Measurements from ENCODE around the gene KCNG1. TPM values are rescaled to one million over a fixed set of nuclear protein-coding genes. Genes with fewer than 3 reads are reported as not detected.

KCNG1 gene
- total and polyA plus RNA-seq, 9 donors, result 0.15 to 4.9 (median 1.1) TPM

DNA sequence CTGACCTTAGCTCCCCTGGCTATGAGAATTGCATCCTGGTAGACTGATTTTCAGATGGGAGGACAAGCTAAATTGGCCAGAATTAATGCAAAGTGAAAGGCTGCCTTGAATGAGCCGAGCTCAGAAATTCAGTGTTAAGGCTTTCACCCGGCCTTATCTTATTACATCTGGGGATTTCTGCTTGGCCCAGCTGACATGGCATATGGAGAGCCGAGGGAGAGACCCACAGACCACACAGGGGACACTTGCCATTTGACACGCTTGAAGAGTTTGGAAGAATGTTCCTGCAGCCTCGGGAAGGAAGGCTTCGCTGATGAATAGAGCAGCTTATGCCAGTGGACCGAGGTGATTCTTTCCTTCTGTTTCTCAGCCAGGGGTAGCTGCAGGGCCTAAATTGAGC lies 55.3 kb downstream of the KCNG1 start:
- Histone ChIP-seq H3K4me1 (ENCODE audit: insufficient read depth) (no peaks in the 10 kb centered on the region), H3K4me3 (no peak overlapping the region), H3K27me3 (no peaks in the 10 kb centered on the region), H3K36me3 (no peaks in the 10 kb centered on the region), H3K9me3 (no peaks in the 10 kb centered on the region), H3K27ac (no peak overlapping the region)
- TF ChIP-seq EP300 (IDR thresholded peaks at IDR 0.05) (no peak), POLR2A (IDR thresholded peaks at IDR 0.05) (no peak), CTCF (IDR thresholded peaks at IDR 0.05) (no peak)
- intact Hi-C loops (cut with DNase I), result no loop called here
- DNase-seq, result no peak
- WGBS, 3 donors, result 31 to 35% (median 31%) methylated on average over 7 of the region's 7 CpGs

DNA sequence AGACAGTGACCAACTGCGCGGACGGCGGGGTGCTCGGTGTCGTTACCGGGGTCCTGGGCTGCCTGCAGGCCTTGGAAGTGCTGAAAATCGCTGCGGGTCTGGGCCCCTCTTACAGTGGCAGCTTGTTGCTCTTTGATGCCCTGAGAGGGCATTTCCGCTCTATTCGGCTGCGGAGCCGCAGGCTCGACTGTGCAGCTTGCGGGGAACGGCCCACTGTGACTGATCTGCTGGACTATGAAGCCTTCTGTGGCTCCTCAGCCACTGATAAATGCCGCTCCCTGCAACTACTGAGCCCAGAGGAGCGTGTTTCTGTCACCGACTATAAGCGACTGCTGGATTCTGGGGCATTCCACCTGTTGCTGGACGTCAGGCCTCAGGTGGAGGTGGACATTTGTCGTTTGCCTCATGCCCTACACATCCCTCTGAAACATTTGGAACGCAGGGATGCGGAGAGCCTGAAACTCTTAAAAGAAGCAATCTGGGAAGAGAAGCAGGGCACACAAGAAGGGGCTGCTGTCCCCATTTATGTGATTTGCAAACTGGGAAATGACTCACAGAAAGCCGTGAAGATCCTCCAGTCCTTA lies 63.3 kb downstream of the KCNG1 start:
- intact Hi-C loops (cut with DNase I), result no loop called here
- TF ChIP-seq CTCF (IDR thresholded peaks at IDR 0.05), result no peak
- TF ChIP-seq EP300 (IDR thresholded peaks at IDR 0.05), result no peak
- Histone ChIP-seq H3K9me3 (no peaks in the 10 kb centered on the region), H3K36me3 (no peaks in the 10 kb centered on the region), H3K27me3 (no peaks in the 10 kb centered on the region), H3K27ac (no peak overlapping the region), H3K4me3 (peak overlapping the region; percentile 85), H3K4me1 (ENCODE audit: insufficient read depth) (peaks cover 15% of the 10 kb centered on the region)
- 53 to 64% (median 60%) methylated on average over 25 of the region's 25 CpGs for WGBS, 3 donors
- DNase-seq, result no peak

- peak; percentile 78 to 83 (median 81) for DNase-seq
- no peak for TF ChIP-seq CTCF (IDR thresholded peaks at IDR 0.05)
- TF ChIP-seq EP300 (IDR thresholded peaks at IDR 0.05), result peak; percentile 40
- 1 to 2% (median 1%) methylated on average over 45 to 67 of the region's 67 CpGs for WGBS, 3 donors
- peaks cover 15% of the 10 kb centered on the region for H3K4me1 ChIP-seq (ENCODE audit: insufficient read depth)
- H3K4me3 ChIP-seq, result peak within 1 kb of the TSS; percentile 85
- peak within 1 kb of the TSS; percentile 84 to 86 for H3K27ac ChIP-seq
- no peaks in the 10 kb centered on the region for H3K27me3 ChIP-seq
- H3K36me3 ChIP-seq, result no peaks in the 10 kb centered on the region
- intact Hi-C loops (cut with DNase I), result no loop called here
- H3K9me3 ChIP-seq, result no peaks in the 10 kb centered on the region
Measured at GRCh38 chr20:50958615-50959542, 64.0 kb downstream of the KCNG1 start, which contains the start of gene MOCS3. Gene MOCS3 (plus strand): TSS chr20:50958818. CDS start chr20:50958843, 25 bp downstream.

- WGBS, 3 donors, result 0 to 1% (median 1%) methylated on average over 52 of the region's 52 CpGs
- intact Hi-C loops (cut with DNase I), result no loop called here
- no peak for TF ChIP-seq CTCF (IDR thresholded peaks at IDR 0.05)
- peak; percentile 91 for TF ChIP-seq POLR2A (IDR thresholded peaks at IDR 0.05)
- no peak for TF ChIP-seq EP300 (IDR thresholded peaks at IDR 0.05)
Measured at GRCh38 chr20:50957798-50958614, 64.9 kb downstream of the KCNG1 start, which contains the start of gene DPM1. Gene DPM1 (minus strand): TSS chr20:50958532. CDS start chr20:50958523, 9 bp downstream.

More at GRCh38 chr20:50957798-50958614, 64.9 kb downstream of the KCNG1 start, which contains the start of gene DPM1:
- Histone ChIP-seq H3K27me3 (no peaks in the 10 kb centered on the region), H3K4me3 (peak within 1 kb of the TSS; percentile 85), H3K36me3 (no peaks in the 10 kb centered on the region), H3K9me3 (no peaks in the 10 kb centered on the region), H3K27ac (peak within 1 kb of the TSS; percentile 84 to 86), H3K4me1 (ENCODE audit: insufficient read depth) (peaks cover 15% of the 10 kb centered on the region)
- DNase-seq, result peak; percentile 84 to 91 (median 90)
